ENCODE data around the gene NOP53.
"Not testable (repeated sequence)": the region's sequence is repeated elsewhere in the genome, so short reads cannot be mapped to it uniquely, and the experiment has no call there.

NOP53 gene

DNA sequence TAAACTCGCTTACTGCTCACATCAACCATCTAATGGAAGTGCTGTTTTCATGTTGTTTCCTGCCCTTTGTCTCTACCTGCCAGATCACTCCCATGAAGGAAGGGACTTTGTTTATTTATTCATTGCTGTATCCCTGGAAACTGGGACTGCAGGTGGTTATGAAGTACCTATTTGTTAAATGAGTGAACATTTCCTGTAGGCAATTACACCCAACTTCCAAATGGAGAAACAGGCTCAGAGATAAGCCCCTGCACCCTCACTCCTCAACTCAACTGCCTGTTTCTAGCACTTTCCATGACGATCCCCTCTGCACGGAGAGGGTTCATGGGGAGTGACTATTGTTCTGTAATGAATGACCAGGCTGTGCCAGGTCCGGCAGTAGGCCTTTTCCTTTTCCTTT lies 31.2 kb downstream of the NOP53 start:
- no peak for DNase-seq

GRCh38 chr19:47777245-47778048 lies 32.1 kb downstream of the NOP53 start:
- DNase-seq: not testable (repeated sequence)

DNA sequence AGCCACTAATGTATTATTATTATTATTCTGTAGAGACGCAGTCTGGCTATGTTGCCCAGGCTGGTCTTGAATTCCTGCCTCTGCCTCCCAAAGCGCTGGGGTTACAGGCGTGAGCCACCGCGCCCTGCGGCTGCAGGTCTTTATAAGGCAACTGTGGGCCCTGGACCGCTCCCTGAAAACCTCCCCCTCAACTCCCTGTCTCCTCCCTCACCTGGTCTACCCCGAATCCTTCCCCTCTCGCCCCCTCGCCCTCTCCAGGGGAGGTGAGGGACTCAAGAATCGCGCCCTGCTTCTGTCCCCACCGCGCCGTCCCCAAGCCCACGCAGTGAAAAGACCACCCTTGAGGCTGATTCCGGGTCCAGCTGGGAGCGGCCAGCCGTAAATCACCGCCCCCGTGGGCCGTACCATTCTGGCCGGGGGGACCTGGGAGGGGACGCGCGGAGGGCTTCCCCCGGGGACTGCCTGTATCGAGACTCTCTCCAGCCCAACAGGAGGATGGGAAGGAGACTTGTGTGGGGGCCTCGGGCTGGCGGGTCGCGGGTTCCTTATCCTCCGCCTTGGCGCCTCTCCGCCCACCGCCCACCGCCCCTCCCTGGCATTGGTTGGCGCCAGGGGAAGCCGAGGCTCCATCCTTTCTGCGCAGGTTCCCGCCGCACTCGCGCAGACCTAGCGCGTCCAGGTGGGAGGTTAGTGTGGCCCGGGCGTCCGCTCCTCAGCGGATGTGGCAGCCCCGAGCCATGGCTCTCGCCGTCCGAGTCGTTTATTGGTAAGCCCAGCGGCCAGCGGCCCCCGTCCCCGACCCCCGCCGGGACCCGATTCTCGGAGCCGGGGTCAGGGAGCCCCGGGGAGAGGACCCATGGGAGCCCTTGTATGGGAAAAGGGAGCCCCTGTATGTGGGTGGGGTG lies 33.0 kb downstream of the NOP53 start, which contains the start of gene SELENOW:
TSS of gene SELENOW (plus strand) at position 655 of the 905 bp plus-strand sequence. CDS start at position 738, 83 bp downstream.
- peak; percentile 95 for DNase-seq

DNA sequence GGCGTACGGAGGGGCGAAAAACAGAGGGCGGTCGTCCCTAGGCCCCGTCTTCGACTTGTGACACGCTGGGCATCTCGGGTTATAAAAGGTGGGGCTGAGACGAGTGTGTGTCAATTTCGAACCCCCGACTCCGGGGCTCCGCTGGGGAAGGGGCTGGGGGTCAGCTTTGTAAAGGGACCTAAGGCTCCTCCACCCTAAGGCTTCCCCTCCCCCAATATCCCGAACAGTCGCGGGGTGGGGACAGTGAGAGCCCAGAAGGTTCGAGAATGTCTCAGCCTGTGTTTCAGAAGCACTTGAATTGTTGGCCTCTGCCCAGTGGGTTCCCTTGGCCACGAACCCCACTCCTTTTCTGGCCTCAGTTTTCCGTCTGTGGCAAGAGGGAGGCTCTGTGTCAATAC lies 33.6 kb downstream of the NOP53 start:
- no peak for DNase-seq

GRCh38 chr19:47779524-47780214 lies 34.3 kb downstream of the NOP53 start:
- DNase-seq: no peak

DNA sequence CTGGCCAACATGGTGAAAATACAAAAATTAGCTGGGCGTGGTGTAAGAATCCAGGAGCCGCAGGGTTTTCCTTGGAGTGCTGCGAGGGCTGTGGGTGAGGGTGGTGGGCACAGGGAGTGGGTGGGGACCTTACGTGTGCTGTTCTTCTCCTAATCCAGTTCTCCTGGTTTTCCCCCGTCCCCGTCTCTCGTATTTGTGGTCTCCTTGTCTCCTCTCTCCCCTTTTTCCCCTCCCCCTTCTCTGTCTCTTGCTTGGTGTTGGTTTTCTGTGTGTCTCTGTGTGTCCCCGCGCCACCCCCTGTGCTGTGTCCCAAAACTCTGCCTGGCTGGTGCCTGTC lies 34.8 kb downstream of the NOP53 start:
- DNase-seq: no peak

- DNase-seq: no peak
Observed at GRCh38 chr19:47781590-47782262, 36.4 kb downstream of the NOP53 start.

DNA sequence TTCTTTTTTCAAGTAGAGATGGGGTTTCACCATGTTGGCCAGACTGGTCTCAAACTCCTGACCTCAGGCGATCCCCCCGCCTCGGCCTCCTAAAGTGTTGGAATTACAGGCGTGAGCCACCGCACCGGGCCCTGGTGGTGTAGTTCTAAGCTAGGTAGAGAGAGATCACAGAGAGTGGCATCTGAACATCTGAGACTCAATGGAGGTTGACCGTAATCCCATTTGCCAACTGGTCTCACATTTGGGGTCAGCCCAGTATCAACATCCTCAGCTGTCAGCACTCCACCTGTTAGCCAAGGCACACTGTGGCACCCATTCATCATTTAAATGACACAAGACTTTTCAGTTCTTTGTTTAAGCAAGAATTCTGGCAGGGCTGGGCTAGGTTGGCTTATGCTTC lies 41.2 kb downstream of the NOP53 start:
- DNase-seq: no peak

DNA sequence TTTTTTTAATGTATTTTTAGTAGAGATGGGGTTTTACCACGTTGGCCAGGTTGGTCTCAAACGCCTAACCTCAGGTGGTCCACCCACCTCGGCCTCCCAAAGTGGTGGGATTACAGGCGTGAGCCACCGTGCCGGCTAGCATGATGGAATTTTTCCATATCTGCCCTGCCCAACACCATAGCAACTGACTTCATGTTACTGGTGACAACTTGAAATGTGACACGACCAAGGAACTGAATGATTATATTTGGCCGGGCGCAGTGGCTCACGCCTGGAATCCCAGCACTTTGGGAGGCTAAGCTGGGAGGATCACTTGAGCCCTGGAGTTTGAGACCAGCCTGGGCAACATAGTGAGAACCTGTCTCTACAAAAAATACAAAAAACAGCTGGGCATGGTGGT lies 42.0 kb downstream of the NOP53 start:
- DNase-seq: not testable (repeated sequence)

DNA sequence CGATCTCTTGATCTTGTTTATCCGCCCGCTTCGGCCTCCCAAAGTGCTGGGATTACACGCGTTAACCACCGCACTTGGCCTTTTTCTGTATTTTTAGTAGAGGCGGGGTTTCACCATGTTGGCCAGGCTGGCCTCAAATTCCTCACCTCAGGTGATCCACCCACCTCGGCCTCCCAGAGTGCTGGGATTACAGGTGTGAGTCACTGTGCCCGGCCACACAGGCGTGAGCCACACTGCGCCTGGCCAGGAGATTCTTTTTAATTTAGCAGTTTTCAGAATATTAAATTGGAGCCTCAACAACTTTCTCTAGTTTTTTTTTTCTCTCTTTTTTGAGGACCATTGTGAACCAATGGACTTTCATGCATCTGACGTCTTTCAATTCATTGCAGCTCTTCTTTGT lies 44.5 kb downstream of the NOP53 start:
- not testable (repeated sequence) for DNase-seq

- peak; percentile 49 for DNase-seq
Observed at GRCh38 chr19:47790398-47790814, 45.1 kb downstream of the NOP53 start.

- no peak for DNase-seq
Observed at GRCh38 chr19:47792616-47793015, 47.3 kb downstream of the NOP53 start.

- no peak for DNase-seq
Observed at GRCh38 chr19:47794526-47794925, 49.2 kb downstream of the NOP53 start.

DNA sequence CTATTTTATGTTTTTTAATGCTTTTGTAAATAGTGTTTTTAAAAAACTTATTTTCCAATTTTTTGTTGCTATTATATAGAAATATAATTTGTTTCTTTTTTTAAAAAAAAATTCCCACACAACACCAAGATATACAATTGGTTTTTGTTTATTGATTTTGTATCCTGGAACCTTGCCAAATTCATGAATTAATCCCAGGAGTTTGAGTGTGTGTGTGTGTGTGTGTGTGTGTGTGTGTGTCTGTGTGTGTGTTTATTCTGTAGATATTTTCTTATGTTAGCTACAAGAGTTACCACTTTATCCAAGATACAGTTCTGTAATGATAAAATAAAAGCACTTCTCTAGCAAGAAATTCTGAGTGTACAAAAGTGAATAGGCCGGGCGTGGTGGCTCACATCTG lies 51.4 kb downstream of the NOP53 start:
- no peak for DNase-seq

DNA sequence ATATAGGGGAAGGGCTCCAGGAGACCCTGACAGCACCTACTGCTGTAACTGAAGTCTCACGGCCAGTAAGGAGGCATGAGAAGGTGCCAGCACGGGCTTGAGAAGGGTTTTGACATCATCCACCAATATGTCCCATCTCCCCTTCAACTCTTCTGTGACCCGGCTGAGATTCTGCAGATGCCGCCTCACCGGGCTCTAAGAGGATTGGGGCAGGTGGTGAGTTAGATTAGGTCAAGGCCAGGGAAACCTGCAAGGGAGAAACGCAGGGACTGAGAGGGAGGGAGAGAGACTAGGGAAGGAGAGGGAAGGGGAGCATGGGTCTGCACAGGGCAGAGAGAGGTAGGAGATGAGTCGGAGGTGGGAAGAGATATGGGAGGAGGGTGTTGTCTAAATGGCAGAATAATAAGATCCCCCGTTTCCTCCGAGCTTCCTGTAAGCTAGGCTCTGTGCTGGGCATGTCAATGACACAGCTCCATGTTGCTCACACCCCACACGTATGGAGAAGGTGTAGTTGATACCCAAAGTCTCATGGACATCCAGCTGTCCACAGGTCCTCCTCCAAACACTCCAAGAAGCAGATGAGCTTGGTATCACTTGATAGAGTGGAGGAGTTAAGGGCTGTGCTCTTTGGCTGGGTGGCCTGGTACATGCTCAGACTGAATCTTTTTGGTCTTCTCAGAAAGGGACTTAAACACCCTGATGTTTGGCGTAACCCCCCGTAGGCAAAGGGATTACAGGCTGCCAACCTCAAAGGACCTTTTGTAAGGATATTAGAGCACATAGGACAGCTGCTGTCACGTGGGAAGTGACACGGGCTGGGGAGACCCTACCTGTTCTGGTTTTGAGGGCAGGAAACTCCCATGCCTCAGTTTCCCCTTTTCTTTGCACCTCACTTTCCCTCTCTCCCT lies 52.9 kb downstream of the NOP53 start:
- no peak for DNase-seq

- no peak for DNase-seq
Observed at GRCh38 chr19:47798904-47799266, 53.5 kb downstream of the NOP53 start.

DNA sequence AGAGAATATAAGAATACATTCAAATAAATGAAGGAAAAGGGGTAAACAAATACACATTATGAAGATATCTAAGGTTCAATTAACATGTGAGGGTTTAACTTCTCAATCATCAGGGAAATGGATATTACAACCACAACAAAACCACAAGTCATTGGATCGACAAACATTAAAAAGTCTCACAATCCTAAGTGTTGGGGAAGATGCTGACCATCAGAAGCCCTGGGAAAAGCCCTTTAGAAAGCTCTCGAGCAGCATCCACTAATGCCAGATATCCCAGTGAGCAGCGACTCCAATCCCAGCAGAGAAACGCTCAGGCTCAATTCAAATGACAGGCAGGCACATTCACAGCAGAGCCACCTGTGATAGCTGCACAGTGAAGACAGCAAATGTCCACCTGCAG lies 55.9 kb downstream of the NOP53 start:
- no peak for DNase-seq

DNA sequence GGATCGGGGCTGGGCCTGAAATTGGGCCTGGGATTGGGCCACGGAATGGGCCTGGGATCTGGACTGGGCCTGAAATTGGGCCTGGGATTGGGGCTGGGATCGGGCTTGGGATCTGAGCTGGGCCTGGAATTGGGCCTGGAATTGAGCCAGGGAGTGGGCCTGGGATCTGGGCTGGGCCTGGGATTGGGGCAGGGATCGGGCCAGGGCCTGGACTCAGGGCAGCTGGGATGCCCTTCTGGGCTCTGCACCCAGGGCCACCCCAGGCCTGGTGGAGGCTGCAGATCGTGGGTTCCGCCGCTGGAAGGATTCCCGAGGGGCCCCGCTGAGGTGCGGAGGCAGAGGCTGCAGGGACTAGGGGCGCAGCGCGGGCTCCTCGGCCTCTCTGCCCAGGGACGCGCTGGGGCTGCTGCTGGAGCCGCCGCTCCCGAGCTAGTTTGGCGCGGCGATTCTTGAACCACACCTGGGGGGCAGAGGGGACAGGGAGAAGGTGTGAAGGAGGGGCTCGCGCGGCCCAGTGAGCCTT lies 57.2 kb downstream of the NOP53 start:
- DNase-seq: no peak

DNA sequence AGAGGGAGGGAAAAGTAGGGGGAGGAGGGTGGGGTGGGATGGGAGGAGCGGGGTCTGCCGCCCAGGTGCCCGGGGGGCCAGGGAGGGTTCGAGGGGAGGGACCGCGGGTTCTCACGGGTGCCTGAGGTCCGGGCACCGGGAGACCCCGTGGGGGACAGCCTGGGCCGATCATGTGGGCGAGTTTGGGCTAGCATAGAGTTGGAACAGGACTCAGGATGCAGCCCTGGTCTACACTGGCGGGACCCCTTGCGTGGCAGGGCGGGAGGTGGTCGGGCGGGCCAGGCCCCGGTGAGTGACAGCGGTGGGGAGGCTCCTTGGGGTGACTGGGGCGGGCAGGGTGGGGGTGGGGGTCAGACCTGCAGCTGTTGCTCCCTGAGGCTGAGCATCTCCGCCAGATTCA lies 57.8 kb downstream of the NOP53 start:
- not testable (repeated sequence) for DNase-seq

GRCh38 chr19:47803671-47804070 lies 58.3 kb downstream of the NOP53 start:
- DNase-seq: not testable (repeated sequence)

DNA sequence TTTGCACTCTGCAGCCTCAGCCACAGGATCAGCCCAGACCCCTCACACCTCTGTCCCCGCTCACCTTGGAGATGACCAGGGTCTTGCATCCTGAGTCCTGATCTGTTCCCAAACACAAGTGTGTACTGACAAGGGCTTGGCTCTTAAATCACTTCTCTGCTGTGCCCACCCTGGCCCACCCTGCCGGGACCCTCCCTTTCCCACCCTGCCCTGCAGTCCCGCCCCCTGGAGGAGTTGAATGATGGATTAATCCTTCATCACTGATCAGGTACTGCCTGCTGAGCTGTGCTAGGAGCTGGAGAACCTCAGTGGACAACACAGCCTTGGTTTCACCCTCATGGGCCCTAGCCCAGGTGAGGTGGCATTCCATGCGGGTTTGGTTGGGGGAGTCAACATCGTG lies 59.1 kb downstream of the NOP53 start, which contains the start of gene TPRX1:
TSS of gene TPRX1 (minus strand) at position 101 of the 400 bp plus-strand sequence. CDS start at position 89, 12 bp downstream.
- DNase-seq: not testable (repeated sequence)

Measured in right kidney (tissue), 1 donor.